Gastroesophageal sphincter (tissue), 4 donors: ENCODE measurements around the gene SEMA3C. TPM values are rescaled to one million over a fixed set of nuclear protein-coding genes. Genes with fewer than 3 reads are reported as not detected.

Experiments
- ATAC-seq: fragments of 150-250 bp; one replicate; pipeline ENCODE4 v1.9.1; 2016; ENCODE audit warnings: mild to moderate bottlenecking, moderate library complexity
- H3K27ac ChIP-seq, 4 donors: fragments of 200-600 bp; sonication (generic) in 3 of 4; 1 replicate in 3 of 4; 2 replicates in 1 of 4; pipeline ENCODE4 v1.5.1; 2016 to 2019
- H3K27me3 ChIP-seq: fragments of 200-600 bp; sonication (generic); one replicate; pipeline ENCODE4 v1.5.1; 2019
- H3K36me3 ChIP-seq, 2 donors: fragments of 200-600 bp; sonication (generic); one replicate each; pipeline ENCODE4 v1.5.1; 2019; ENCODE audit warnings: control low read depth in 1 of 2
- H3K4me1 ChIP-seq, 3 donors: fragments of 200-600 bp; sonication (generic); 1 replicate in 2 of 3; 2 replicates in 1 of 3; pipeline ENCODE4 v1.5.1; 2016 to 2019; ENCODE audit warnings: control low read depth in 2 of 3
- H3K4me3 ChIP-seq, 2 donors: fragments of 200-600 bp; sonication (generic); one replicate each; pipeline ENCODE4 v1.5.1; 2019; ENCODE audit warnings: mild to moderate bottlenecking in 1 of 2, moderate library complexity in 1 of 2
- H3K9me3 ChIP-seq, 3 donors: fragments of 200-600 bp; sonication (generic); one replicate each; pipeline ENCODE4 v1.5.1; 2017 to 2019; ENCODE audit warnings: control low read depth in 2 of 3
- CTCF ChIP-seq, 4 experiments: fragments of 200-600 bp in 2 of 4; fragments of 450-650 bp in 2 of 4; sonication (generic) in 1 of 4; IDR thresholded peaks; one replicate each; pipeline ENCODE4 v1.5.1; 2017 to 2019; ENCODE audit warnings: antibody characterized with exemption in 4 of 4, mild to moderate bottlenecking in 2 of 4, moderate library complexity in 2 of 4
- EP300 ChIP-seq: sonication (generic); formaldehyde crosslinking; IDR thresholded peaks from one replicate; pipeline ENCODE4 v1.6.1; 2017; ENCODE audit warnings: antibody characterized with exemption, mild to moderate bottlenecking
- POLR2A ChIP-seq, 2 donors: fragments of 450-650 bp; IDR thresholded peaks; one replicate each; pipeline ENCODE4 v1.6.1; 2017; ENCODE audit warnings: antibody characterized with exemption in 2 of 2, mild to moderate bottlenecking in 2 of 2, moderate library complexity in 1 of 2
- POLR2AphosphoS5 ChIP-seq: sonication (generic); formaldehyde crosslinking; IDR thresholded peaks from one replicate; pipeline ENCODE4 v1.6.1; 2017; ENCODE audit warnings: antibody characterized with exemption
- WGBS, 2 donors: methylation state at CpG; one replicate each; pipeline ENCODE4 v1.1.5; 2018; ENCODE audit warnings: low coverage in 1 of 2; 5-methylcytosine and 5-hydroxymethylcytosine counted together
- total RNA-seq, 4 donors: library from RNA; depleted of rRNA; stranded (reverse); fragments of >200 nt; gene quantifications; one replicate each; pipeline ENCODE4 v1.1.0, GENCODE V29; 2016

Gene SEMA3C
- 100 to 1,000 TPM; 115 to 189 (median 160) TPM for total RNA-seq

- TF ChIP-seq POLR2AphosphoS5 (peak; percentile 92), EP300 (no peak), POLR2A (IDR thresholded peaks at IDR 0.05) (peak; percentile 54 to 67), CTCF (IDR thresholded peaks at IDR 0.05) (peak in 2 of 4 experiments; percentile 7 to 17)
- Histone ChIP-seq H3K27ac (peak within 1 kb of the TSS; percentile 77 to 89 (median 88)), H3K9me3 (no peaks in the 10 kb centered on the region), H3K4me1 (peaks cover 0 to 50% (median 3%) of the 10 kb centered on the region in 3 donors), H3K4me3 (peak within 1 kb of the TSS; percentile 57 to 99), H3K36me3 (peaks cover 0 to 9% of the 10 kb centered on the region in 2 donors), H3K27me3 (no peaks in the 10 kb centered on the region)
- peak; percentile 99 for ATAC-seq
- WGBS, 2 donors = 3 to 8% methylated on average over 4 to 11 of the region's 71 CpGs
These were observed at the start of gene SEMA3C for GRCh38 chr7:80918909-80919721. Gene SEMA3C, minus strand, starts transcription at chr7:80919051. Its CDS starts 2,270 bp downstream, at chr7:80916781.

- no peaks in the 10 kb centered on the region for H3K9me3 ChIP-seq
- no peak for ATAC-seq
- no peaks in the 10 kb centered on the region for H3K27me3 ChIP-seq
- no peaks in the 10 kb centered on the region for H3K36me3 ChIP-seq
- 85 to 95% methylated on average over 2 of the region's 2 CpGs for WGBS, 2 donors
- H3K27ac ChIP-seq = no peak overlapping the region
- no peaks in the 10 kb centered on the region for H3K4me1 ChIP-seq
- TF ChIP-seq CTCF (IDR thresholded peaks at IDR 0.05) (no peak), POLR2A (IDR thresholded peaks at IDR 0.05) (no peak)
- no peak overlapping the region for H3K4me3 ChIP-seq
These were observed 49.8 kb upstream of the SEMA3C start for GRCh38 chr7:80968606-80969005.

- Histone ChIP-seq H3K4me3 (no peak overlapping the region), H3K27me3 (no peaks in the 10 kb centered on the region), H3K27ac (no peak overlapping the region), H3K9me3 (no peaks in the 10 kb centered on the region), H3K4me1 (no peaks in the 10 kb centered on the region), H3K36me3 (no peaks in the 10 kb centered on the region)
- WGBS, 2 donors = 90 to 91% methylated on average over 2 to 3 of the region's 5 CpGs
- no peak for ATAC-seq
- TF ChIP-seq CTCF (IDR thresholded peaks at IDR 0.05) = no peak
- no peak for TF ChIP-seq POLR2A (IDR thresholded peaks at IDR 0.05)
- TF ChIP-seq POLR2AphosphoS5 = no peak
- no peak for TF ChIP-seq EP300
These were observed 49.1 kb upstream of the SEMA3C start for GRCh38 chr7:80967917-80968297.

GRCh38 chr7:80967071-80967916 is 48.4 kb upstream of the SEMA3C start:
- Histone ChIP-seq H3K9me3 (no peaks in the 10 kb centered on the region), H3K4me1 (no peaks in the 10 kb centered on the region), H3K36me3 (no peaks in the 10 kb centered on the region), H3K4me3 (no peak overlapping the region), H3K27ac (no peak overlapping the region), H3K27me3 (no peaks in the 10 kb centered on the region)
- 43 to 54% methylated on average over 1 to 3 of the region's 3 CpGs for WGBS, 2 donors
- no peak for ATAC-seq
- no peak for TF ChIP-seq POLR2AphosphoS5
- no peak for TF ChIP-seq CTCF (IDR thresholded peaks at IDR 0.05)
- TF ChIP-seq POLR2A (IDR thresholded peaks at IDR 0.05) = no peak
- TF ChIP-seq EP300 = no peak
